Measurements from ENCODE around the gene UBTD2.
"Not testable (repeated sequence)": the region's sequence is repeated elsewhere in the genome, so short reads cannot be mapped to it uniquely, and the experiment has no call there.

The UBTD2 gene

GRCh38 chr5:172248637-172249036, 34.9 kb downstream of the UBTD2 start:
- DNase-seq (ENCODE audit: low read depth): no peak

GRCh38 chr5:172245703-172246125, 37.9 kb downstream of the UBTD2 start:
- DNase-seq (ENCODE audit: low read depth): peak; percentile 27

GRCh38 chr5:172245046-172245445, 38.5 kb downstream of the UBTD2 start:
- no peak for DNase-seq (ENCODE audit: low read depth)

- no peak for DNase-seq (ENCODE audit: low read depth)
Observed at GRCh38 chr5:172243302-172243701, 40.3 kb downstream of the UBTD2 start.

- no peak for DNase-seq (ENCODE audit: low read depth)
Observed at GRCh38 chr5:172238334-172238733, 45.2 kb downstream of the UBTD2 start.

- DNase-seq (ENCODE audit: low read depth): no peak
Observed at GRCh38 chr5:172235827-172236736, 47.5 kb downstream of the UBTD2 start.

GRCh38 chr5:172235132-172235780, 48.3 kb downstream of the UBTD2 start:
- peak; percentile 4 for DNase-seq (ENCODE audit: low read depth)

GRCh38 chr5:172234031-172234430, 49.5 kb downstream of the UBTD2 start:
- DNase-seq (ENCODE audit: low read depth): no peak

GRCh38 chr5:172229904-172230303, 53.7 kb downstream of the UBTD2 start:
- no peak for DNase-seq (ENCODE audit: low read depth)

- no peak for DNase-seq (ENCODE audit: low read depth)
Observed at GRCh38 chr5:172224996-172225395, 58.6 kb downstream of the UBTD2 start.

GRCh38 chr5:172223901-172224873, 59.4 kb downstream of the UBTD2 start:
- DNase-seq (ENCODE audit: low read depth): no peak

- no peak for DNase-seq (ENCODE audit: low read depth)
Observed at GRCh38 chr5:172219296-172219695, 64.3 kb downstream of the UBTD2 start.

- no peak for DNase-seq (ENCODE audit: low read depth)
Observed at GRCh38 chr5:172216345-172216744, 67.2 kb downstream of the UBTD2 start.

GRCh38 chr5:172213126-172213525, 70.4 kb downstream of the UBTD2 start:
- no peak for DNase-seq (ENCODE audit: low read depth)

GRCh38 chr5:172211676-172212075, 71.9 kb downstream of the UBTD2 start:
- no peak for DNase-seq (ENCODE audit: low read depth)

GRCh38 chr5:172209714-172210113, 73.8 kb downstream of the UBTD2 start:
- DNase-seq (ENCODE audit: low read depth): no peak

- no peak for DNase-seq (ENCODE audit: low read depth)
Observed at GRCh38 chr5:172207511-172207910, 76.1 kb downstream of the UBTD2 start.

GRCh38 chr5:172205984-172206383, 77.6 kb downstream of the UBTD2 start:
- not testable (repeated sequence) for DNase-seq (ENCODE audit: low read depth)

- DNase-seq (ENCODE audit: low read depth): no peak
Observed at GRCh38 chr5:172200476-172200875, 83.1 kb downstream of the UBTD2 start.

GRCh38 chr5:172199446-172199845, 84.1 kb downstream of the UBTD2 start:
- no peak for DNase-seq (ENCODE audit: low read depth)

GRCh38 chr5:172197775-172198174, 85.8 kb downstream of the UBTD2 start:
- DNase-seq (ENCODE audit: low read depth): not testable (repeated sequence)
